ENCODE measurements around the gene GRB10.

Gene GRB10

GRCh38 chr7:50725774-50726173 is 56.9 kb downstream of the GRB10 start:
- Histone ChIP-seq H3K36me3 (replicated peaks) (peaks cover 9% of the 10 kb centered on the region), H3K27ac (no peak overlapping the region), H3K4me3 (ENCODE audit: low read depth, low read length) (no peak overlapping the region), H3K27me3 (replicated peaks) (no peaks in the 10 kb centered on the region)
- no peak for DNase-seq
- no peak for TF ChIP-seq CTCF (IDR thresholded peaks at IDR 0.05; ENCODE audit: low read depth, low read length, missing control alignments)
- in situ Hi-C loops (cut with HindIII; ENCODE audit: low pct_ligation_motif_present, low sequenced_read_pairs), result no loop called here

GRCh38 chr7:50724526-50725520 is 57.9 kb downstream of the GRB10 start:
- Histone ChIP-seq H3K27ac (no peak overlapping the region), H3K27me3 (replicated peaks) (no peaks in the 10 kb centered on the region), H3K4me3 (ENCODE audit: low read depth, low read length) (no peak overlapping the region), H3K36me3 (replicated peaks) (peaks cover 9% of the 10 kb centered on the region)
- in situ Hi-C loops (cut with HindIII; ENCODE audit: low pct_ligation_motif_present, low sequenced_read_pairs), result no loop called here
- no peak for DNase-seq
- TF ChIP-seq CTCF (IDR thresholded peaks at IDR 0.05; ENCODE audit: low read depth, low read length, missing control alignments), result no peak

- no peak for DNase-seq
- in situ Hi-C loops (cut with HindIII; ENCODE audit: low pct_ligation_motif_present, low sequenced_read_pairs), result no loop called here
- peaks cover 9% of the 10 kb centered on the region for H3K36me3 ChIP-seq (replicated peaks)
- no peak overlapping the region for H3K27ac ChIP-seq
- no peak for TF ChIP-seq CTCF (IDR thresholded peaks at IDR 0.05; ENCODE audit: low read depth, low read length, missing control alignments)
- no peak overlapping the region for H3K4me3 ChIP-seq (ENCODE audit: low read depth, low read length)
- no peaks in the 10 kb centered on the region for H3K27me3 ChIP-seq (replicated peaks)
Measured at GRCh38 chr7:50723888-50724287, 58.8 kb downstream of the GRB10 start.

- TF ChIP-seq CTCF (IDR thresholded peaks at IDR 0.05; ENCODE audit: low read depth, low read length, missing control alignments), result no peak
- Histone ChIP-seq H3K27me3 (replicated peaks) (no peaks in the 10 kb centered on the region), H3K4me3 (ENCODE audit: low read depth, low read length) (no peak overlapping the region), H3K36me3 (replicated peaks) (peaks cover 9% of the 10 kb centered on the region), H3K27ac (no peak overlapping the region)
- no peak for DNase-seq
- in situ Hi-C loops (cut with HindIII; ENCODE audit: low pct_ligation_motif_present, low sequenced_read_pairs), result no loop called here
Measured at GRCh38 chr7:50723173-50723572, 59.5 kb downstream of the GRB10 start.

- H3K36me3 ChIP-seq (replicated peaks), result peaks cover 9% of the 10 kb centered on the region
- DNase-seq, result no peak
- TF ChIP-seq CTCF (IDR thresholded peaks at IDR 0.05; ENCODE audit: low read depth, low read length, missing control alignments), result no peak
- in situ Hi-C loops (cut with HindIII; ENCODE audit: low pct_ligation_motif_present, low sequenced_read_pairs), result no loop called here
- H3K27me3 ChIP-seq (replicated peaks), result no peaks in the 10 kb centered on the region
- no peak overlapping the region for H3K4me3 ChIP-seq (ENCODE audit: low read depth, low read length)
- H3K27ac ChIP-seq, result no peak overlapping the region
Measured at GRCh38 chr7:50721661-50722259, 60.9 kb downstream of the GRB10 start.
